GM10248 (cell line): ENCODE measurements around the gene EPHA4.

Experiments
- CTCF ChIA-PET: fragments of 300-600 bp; sonication (Branson Sonifier 250); formaldehyde crosslinking; extraction: SDS; loops from one replicate; lab custom pipeline; 2021; ENCODE audit warnings: antibody characterized with exemption; lab: Yijun Ruan, JAX
- POLR2A ChIA-PET: fragments of 350-650 bp; sonication (Branson Sonifier 250); formaldehyde crosslinking; extraction: SDS; loops from one replicate; lab custom pipeline; 2020; ENCODE audit warnings: antibody characterized with exemption; lab: Yijun Ruan, JAX
- DNase-seq: peaks from one replicate; pipeline ENCODE4 v3.0.0; 2012; ENCODE audit errors: extremely low spot score
- TF ChIP-seq, protein P1 (sequence below): IDR thresholded peaks from 2 replicates; pipeline ENCODE4 v1.5.1; 2012; ENCODE audit warnings: mild to moderate bottlenecking, low read depth; ENCODE audit errors: extremely low read depth, missing control alignments, control extremely low read depth

EPHA4 gene

DNA sequence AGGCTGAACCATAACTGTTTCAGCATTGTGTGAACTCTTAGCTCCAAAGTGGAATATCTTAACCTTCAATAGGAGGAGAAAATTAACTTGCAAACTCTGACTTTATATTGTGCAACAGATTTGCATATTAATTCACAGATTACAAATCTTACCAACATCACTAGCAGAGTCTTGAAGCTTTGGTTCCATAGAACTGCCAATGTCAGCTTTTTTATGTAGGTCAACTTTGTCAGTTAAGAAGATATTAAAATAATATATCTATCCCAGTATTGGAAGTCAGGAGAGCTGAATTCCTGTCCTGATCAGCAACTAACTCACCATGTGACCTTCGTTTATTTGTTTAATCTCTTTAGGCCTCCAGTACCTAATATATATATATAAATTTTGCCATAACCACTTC is 121.8 kb downstream of the EPHA4 start:
- ChIA-PET CTCF (interaction anchor here (1.7 kb wide), 1 partner anchor 9 kb away, joined by 4 read pairs; no protein-coding TSS in a partner anchor), POLR2A (no interaction called here)
- DNase-seq, result no peak
- TF ChIP-seq, protein P1, sequence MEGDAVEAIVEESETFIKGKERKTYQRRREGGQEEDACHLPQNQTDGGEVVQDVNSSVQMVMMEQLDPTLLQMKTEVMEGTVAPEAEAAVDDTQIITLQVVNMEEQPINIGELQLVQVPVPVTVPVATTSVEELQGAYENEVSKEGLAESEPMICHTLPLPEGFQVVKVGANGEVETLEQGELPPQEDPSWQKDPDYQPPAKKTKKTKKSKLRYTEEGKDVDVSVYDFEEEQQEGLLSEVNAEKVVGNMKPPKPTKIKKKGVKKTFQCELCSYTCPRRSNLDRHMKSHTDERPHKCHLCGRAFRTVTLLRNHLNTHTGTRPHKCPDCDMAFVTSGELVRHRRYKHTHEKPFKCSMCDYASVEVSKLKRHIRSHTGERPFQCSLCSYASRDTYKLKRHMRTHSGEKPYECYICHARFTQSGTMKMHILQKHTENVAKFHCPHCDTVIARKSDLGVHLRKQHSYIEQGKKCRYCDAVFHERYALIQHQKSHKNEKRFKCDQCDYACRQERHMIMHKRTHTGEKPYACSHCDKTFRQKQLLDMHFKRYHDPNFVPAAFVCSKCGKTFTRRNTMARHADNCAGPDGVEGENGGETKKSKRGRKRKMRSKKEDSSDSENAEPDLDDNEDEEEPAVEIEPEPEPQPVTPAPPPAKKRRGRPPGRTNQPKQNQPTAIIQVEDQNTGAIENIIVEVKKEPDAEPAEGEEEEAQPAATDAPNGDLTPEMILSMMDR, result no peak

- TF ChIP-seq, protein P1, result no peak
- ChIA-PET CTCF (interaction anchor here (1.7 kb wide), 1 partner anchor 9 kb away, joined by 4 read pairs; no protein-coding TSS in a partner anchor), POLR2A (no interaction called here)
- DNase-seq, result no peak
Observed at GRCh38 chr2:221449406-221449805, 122.7 kb downstream of the EPHA4 start.

DNA sequence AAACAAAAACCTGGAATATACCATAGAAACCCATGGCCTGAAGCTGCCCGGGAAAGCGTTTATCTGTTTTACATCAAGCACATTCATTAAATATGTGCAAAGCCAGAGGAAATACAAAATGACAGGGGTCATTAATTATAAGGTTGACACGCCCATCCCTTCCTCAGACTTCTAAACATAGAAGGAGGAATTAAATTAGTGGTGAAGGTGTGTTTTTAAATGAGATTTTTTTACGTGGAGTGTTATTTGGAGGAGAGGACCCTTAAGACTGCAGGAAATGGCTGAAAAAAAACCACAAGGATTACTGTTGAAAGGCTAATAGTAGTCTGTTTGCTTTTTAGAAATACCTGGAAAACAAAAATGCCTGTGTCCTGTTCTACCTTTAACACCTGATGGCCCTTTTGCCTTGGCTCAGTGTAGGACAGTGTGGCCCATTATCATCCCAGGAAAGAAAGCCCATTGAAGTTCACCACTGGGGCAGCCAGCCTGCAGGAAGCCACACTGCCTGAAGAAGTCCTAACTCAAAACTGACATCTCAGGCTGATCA is 123.2 kb downstream of the EPHA4 start:
- CTCF ChIA-PET, result interaction anchor here (1.7 kb wide), 1 partner anchor 10 kb away, joined by 4 read pairs; no protein-coding TSS in a partner anchor
- TF ChIP-seq, protein P1, result no peak
- POLR2A ChIA-PET, result no interaction called here
- DNase-seq, result no peak

DNA sequence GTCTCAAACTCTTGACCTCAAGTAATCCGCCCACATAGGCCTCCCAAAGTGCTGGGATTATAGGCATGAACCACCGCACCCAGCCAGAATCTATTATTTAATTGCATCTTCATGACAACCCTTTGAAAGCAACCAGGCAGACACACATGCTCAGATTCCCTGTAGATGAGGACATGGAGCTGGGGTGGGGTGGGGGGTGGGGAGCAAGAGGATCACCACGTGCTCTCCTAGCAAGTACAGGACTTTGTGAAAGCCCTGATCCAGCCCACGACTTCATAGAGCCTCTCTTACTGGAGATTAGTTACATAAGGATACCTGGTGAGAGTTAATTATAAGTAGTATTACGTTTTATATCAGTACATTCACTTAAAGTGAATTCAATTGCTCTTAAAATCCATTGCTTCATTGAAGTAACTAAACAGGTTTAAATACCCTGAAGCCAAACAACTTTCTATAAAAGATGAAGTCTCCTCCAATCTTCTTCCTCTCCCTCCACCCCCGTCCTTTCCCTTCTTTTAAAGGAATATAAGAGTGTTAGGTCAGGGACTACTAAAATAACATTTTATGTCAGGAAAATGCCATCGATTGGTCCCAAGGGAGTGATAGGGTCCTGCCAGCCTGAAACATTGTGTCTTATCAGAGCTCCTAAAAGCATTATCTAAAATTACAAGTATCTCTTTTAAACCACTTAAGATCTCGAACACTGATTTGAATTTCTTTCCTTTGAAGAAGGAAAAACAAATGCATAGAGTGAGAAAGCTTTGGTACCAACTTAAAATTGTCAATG is 123.9 kb downstream of the EPHA4 start:
- TF ChIP-seq, protein P1, result no peak
- CTCF ChIA-PET, result interaction anchor here (1.0 to 1.7 kb wide), 2 partner anchors 10 to 11 kb away, joined by 3 to 4 read pairs; no protein-coding TSS in a partner anchor
- no peak for DNase-seq
- POLR2A ChIA-PET, result no interaction called here

GRCh38 chr2:221447310-221447709 is 124.8 kb downstream of the EPHA4 start:
- no peak for DNase-seq
- CTCF ChIA-PET, result interaction anchor here (1.0 to 1.1 kb wide), 2 partner anchors 11 kb away, joined by 3 read pairs; no protein-coding TSS in a partner anchor
- TF ChIP-seq, protein P1, result no peak
- POLR2A ChIA-PET, result no interaction called here

DNA sequence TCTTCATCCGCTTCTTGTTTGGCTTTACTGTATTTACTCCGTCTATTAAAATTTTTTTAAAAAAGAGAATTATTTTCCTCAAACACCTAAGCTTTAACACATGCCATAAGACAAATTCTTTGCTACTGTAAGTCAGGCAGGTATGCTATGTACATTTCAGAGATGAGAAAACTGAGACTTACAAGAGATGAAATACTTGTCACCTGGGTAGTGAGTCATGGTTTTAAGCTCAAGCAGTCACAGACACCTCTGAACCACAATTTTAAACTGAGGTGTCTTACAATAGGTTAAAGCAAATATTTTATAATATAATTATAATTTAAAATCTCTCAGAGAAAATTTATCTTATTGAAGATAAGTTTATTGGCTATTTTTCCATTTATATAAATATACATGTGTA is 126.0 kb downstream of the EPHA4 start:
- DNase-seq, result no peak
- CTCF ChIA-PET, result interaction anchor here (1.1 kb wide), 1 partner anchor 9 kb away, joined by 3 read pairs; no protein-coding TSS in a partner anchor
- POLR2A ChIA-PET, result no interaction called here
- TF ChIP-seq, protein P1, result no peak
